NCI-H187 treated with DMSO at 0.1 percent for 48 hours (cell line): ENCODE results near the gene DST.

Experiments
- DNase-seq: peaks from one replicate; lab custom pipeline; 2025; lab: John Stamatoyannopoulos, UW

The DST gene

DNA sequence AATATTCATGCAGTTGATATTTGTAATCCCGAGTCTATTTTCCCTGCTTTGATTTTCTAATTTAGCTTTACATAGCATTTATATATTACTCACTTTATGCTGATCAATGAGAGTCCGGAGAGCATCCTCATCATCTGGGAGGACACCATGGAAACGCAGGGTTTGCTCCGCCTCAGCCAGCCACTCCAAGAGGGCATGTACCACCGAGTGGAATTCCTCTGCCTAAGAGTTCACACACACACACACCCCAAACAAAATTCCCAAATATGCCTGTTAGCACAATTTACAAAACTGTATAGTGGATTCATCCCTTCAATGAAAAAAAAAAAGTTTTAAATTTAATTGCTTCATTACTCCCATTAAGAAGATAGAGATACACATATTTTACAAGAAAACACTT, 160.7 kb downstream of the DST start:
- DNase-seq, result no peak

DNA sequence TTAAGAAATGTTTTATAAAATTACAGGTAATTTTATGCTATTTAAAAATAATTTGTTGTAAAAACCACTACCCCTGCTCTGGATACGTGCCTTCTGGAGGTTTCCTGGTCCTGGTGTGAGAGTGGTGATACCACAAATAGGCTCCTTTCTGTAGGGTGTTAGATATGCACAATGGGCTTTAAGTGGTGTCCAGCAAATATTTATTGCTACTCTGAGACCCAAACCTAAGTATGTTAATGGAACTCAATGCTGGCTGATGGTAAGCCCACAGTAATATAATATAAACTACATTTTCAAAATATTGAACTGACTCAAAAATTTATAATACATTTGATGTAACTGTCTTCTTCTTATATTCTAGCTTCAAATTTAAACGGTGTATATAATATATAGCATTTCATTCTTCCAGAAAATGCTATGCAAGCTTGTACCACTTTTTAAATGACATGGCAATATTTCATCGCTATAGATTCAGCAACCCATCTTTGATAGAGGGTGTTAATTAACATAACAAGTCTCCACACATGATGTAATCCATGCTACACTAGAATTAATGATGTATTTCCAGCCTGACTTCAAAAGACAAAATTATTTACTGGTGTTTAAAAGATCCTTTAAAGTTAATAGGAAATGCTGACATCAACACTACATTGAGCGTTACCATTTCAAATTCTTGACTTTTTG, 161.9 kb downstream of the DST start:
- DNase-seq, result no peak

DNA sequence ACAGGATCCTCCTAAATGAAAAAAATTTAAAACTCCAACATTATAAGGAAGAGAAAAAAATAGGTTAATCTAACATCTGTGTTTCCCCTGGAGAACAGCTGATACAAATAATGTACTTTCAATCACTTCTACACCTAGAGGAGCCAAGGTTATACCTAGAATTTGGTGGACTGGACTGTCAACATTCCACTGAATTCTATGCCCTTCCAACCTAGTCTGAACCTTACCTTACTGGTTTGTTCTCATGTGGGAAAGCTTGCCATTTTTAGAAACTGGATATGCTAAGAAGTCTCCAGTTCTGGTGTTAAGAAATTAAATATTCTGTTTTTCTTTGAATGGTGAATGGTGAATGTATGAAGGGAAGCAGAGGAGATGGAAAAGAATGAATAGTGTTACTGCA, 162.4 kb downstream of the DST start:
- no peak for DNase-seq

GRCh38 chr6:56479381-56479780, 163.3 kb downstream of the DST start:
- DNase-seq, result no peak

- no peak for DNase-seq
Observed at GRCh38 chr6:56478202-56478601, 164.5 kb downstream of the DST start.

- no peak for DNase-seq
Observed at GRCh38 chr6:56477241-56477640, 165.4 kb downstream of the DST start.

DNA sequence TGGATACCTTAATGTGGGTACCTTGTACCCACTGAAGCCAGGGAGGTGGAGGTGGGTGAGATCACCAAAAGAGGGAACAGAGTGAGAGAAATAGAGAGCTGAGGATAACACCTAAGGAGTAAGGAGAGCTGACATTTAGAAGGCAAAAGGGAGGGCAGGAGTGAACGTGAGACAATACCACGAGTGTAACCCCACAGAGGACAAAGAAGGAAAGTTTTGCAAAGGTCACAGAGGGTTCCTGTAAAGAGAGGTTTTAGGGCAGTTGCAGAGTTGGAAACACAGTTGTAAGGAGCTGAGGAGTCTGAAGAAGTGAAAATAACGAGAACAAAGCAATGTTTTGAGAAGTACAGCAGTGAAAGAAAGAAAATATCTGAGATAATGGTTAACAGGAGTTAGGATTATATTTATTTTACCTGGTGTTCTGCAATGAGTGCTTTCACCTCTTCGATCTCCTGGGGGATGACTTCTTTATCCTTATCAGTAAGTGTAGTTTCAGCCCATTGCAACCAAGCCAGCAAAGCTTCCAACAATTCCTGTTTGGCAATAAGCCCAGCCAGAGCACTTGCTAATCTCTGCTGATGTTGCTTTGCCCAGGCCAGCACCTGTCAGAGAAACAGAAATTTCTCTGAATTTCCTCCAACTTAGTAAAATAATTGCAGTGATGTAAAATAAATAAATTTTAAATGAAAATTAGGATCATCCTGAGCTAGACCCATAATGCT, 166.8 kb downstream of the DST start:
- no peak for DNase-seq

- no peak for DNase-seq
Observed at GRCh38 chr6:56474532-56474931, 168.2 kb downstream of the DST start.

DNA sequence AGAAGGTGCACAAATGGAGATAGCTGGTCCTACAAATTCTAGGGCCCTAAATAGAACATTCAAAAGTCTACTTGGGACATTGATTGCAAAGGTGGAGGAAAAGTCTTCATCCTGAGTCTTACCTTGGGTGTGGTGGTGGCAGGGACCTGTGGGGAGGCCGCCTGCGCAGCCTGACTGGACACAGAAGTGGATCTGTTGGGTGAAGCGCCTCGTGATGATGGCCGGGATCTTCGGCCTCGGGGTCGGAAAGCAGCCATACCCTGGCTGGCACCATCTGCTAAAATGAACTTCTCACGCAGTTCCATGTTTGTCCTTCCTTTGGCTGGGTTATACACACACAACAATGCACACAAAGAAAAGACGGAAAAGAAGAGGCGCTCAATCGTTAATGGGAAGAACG, 179.2 kb downstream of the DST start:
- no peak for DNase-seq

DNA sequence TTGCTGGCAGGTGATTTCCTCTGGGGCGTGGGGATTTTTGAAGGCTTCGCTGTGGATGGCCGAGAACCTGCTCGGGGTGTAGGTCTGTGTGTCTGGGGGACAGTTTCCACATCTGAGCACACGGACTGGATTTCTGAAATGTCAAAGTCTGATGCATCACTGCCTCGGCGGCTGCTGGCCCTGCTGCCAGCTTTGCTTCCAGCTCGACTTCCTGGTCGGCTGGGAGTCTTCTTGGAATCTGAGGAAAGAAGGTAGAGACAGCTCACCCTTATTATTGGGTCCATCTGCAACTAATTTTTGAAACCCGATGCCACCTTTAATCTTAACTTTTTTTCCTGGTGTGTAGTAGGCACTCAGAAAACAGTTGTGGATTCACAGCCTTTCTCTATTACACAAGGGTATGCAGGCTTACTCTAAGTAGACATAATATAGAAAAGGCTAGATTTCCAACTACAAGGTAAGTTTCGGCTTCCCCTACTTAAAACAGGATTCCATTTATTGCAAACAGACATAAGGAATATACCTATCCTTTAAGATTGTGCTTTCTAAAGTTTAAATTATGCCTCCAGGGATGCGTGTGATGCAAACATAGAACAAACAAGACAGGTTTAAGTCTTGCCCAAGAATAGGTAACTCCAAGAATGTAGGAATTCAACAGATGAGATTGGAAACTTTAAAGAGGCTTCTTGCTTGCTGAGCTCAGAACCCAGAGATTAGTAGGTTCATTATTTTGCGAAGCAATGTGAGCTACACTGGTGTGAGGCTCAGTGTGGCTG, 183.5 kb downstream of the DST start:
- no peak for DNase-seq

DNA sequence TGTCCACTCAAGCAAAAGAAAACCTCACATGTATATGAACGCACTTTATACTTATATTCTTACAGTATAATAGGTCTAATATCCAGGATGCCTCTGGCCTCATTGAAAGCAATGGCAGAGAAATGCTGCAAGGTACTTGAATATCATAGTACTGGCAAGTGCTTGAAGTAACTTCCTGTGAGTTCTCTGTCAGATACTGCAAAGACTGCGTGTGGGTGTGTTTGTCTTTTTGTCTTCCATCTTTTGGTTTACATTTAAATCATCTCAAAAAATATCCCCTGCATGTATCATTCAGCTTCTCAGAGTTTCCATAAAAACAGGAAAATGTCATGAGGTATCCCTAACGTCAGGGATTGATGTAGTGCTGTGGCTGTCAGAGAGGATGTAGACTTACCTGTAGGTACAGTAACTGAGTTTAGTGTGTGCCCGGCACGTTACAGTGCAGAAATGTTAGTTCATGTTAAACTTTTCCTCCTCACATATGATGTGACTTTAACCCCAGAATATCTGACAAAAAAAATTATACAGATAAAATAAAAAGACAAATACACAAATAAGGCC, 184.3 kb downstream of the DST start:
- DNase-seq, result no peak

DNA sequence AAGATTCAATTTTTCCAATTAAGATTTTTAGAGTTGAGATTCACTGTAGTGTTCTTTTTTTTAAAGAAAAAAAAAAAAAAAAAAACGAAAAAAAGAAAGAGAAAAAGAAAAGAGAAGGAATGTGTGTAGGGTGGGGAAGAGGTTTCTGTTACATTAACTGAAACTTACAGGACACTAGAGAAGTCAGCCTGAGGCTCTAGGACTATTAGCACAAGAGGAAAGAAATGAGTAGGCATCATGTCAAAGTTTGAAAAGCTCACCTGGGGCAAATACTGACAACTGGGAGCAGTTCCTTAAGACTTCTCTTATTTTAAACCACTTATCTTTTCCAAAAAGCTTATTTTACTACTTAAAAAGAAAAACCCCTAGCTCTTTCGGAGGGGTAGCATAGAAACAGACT, 185.9 kb downstream of the DST start:
- no peak for DNase-seq

DNA sequence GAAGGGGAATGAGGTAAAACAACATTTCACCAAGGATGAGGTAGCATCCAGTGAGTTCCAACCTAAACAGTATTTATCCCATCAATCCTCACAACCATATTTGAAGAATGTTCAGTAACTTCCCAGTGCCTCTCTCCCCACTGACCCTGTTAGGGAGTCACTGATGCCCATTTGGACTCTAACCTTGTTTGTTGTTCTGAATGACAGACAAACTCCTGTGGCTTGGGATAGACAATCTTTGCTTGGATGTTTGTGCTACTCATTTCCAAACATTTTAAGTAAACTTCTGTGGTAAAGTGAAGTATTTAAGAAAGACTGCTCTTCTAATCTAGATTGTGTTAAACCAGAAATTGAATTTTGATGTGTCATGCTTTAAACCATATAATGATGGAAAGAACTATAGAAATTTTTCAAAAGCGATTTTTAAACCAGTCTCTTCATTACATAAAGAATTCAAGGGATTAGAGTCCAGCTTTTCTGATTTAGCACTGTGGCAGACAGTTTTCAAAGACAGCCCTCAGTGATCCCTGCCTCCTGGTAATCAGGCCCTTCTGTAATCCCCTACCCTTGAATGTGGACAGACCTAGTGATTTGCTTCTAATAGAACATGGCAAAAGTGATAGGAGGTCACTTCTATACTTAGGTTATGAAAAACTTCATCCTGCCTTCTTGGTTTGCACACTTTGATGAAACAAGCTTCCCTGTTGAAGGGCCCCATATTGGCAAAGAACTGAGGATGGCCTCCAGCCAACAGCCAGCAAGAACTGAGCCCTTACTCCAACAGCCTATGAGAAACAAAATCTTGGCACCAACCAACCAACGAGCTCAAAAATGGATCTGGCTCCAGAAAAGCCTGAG, 191.6 kb downstream of the DST start:
- no peak for DNase-seq

DNA sequence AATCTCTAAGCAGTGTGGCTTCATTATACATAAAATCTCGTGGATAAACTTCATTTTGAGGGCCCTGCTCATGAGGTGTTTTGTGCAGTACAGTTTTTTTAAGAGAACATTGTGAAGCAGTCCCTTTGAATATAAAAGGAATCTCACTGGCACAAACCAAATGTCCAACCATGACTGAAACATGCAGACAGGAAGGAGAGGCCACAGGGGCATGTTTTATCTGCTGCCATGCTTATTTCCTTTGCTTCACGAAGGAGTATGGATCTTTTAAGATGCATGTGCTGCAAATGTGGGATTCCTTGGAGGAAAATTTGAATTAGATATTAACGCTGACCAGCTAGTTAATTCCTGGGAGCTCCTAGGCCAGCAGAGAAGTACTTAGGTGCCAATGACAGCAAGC, 192.3 kb downstream of the DST start:
- no peak for DNase-seq

- DNase-seq, result no peak
Observed at GRCh38 chr6:56448046-56448445, 194.6 kb downstream of the DST start.

GRCh38 chr6:56445818-56446217, 196.9 kb downstream of the DST start:
- no peak for DNase-seq

GRCh38 chr6:56444855-56445254, 197.8 kb downstream of the DST start:
- no peak for DNase-seq

GRCh38 chr6:56440551-56440981, 202.1 kb downstream of the DST start:
- no peak for DNase-seq

DNA sequence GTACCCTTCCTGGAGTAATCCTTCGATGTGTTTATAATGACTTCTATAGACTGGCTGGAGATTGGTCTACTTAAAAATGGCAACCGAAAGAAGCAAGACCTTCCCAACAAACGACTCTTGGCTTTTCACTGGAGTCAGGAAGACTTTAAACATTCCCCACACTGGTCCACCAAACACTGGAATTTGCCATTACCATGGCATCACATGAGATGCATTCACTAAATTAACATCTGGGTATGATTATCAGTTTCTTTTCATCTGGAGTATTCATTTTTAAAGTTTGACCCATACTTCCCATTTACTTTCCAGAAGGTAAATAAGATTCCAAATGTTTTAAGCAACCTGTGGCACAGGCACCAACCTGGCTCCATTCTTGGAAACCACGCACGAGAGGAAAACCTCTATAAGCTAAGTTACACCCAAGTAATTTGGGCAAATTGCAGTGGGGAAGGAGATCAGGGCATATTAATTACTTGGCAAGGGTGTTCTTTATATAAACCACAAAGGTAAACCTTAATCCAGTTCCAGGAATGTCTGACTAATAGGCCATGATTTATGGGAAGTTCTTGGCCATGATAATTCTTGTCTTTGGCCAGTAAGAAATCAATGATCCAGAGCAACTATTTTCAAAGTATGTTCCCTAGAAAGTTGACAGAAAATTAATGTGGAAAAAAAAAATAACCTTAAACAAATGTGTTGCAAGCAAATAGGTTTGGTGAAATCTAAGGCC, 205.4 kb downstream of the DST start:
- DNase-seq, result no peak

DNA sequence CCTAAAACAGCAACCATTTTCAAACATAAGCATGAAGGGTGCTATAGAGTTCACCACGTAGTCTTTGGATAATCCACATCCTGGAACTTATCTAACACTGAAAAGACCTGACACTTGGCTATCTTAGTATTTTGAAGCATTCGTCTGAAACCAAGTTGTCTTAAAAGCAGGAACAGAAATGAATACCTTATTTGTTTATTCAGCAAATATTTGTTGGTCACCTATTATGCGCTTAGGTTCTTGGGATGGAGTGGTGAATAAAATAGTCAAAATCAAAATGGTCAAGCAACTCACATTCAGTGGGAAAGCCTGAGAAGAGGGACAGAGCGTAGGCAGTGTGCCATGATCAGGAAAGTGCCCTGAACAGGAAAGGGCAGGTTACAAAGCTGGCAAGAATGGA, 206.9 kb downstream of the DST start:
- no peak for DNase-seq

- DNase-seq, result no peak
Observed at GRCh38 chr6:56435326-56435725, 207.4 kb downstream of the DST start.
